CD4-positive, alpha-beta T cell treated with Interferon alpha-2 for 1 hour (primary cell): ENCODE data around the gene NMUR2.

ENCODE experiments used
- DNase-seq, 2 donors: peaks; one replicate each; pipeline ENCODE4 v3.0.0-alpha.2; 2020 to 2022

Gene NMUR2

GRCh38 chr5:152405145-152405544 lies at the start of gene NMUR2:
TSS of gene NMUR2 (minus strand) at chr5:152405279. CDS start at chr5:152405113, 166 bp downstream.
- no peak for DNase-seq

GRCh38 chr5:152443935-152444334 lies 38.9 kb upstream of the NMUR2 start:
- no peak for DNase-seq

- DNase-seq, result no peak
Observed at GRCh38 chr5:152439791-152440190, 34.7 kb upstream of the NMUR2 start.

GRCh38 chr5:152437866-152438265 lies 32.8 kb upstream of the NMUR2 start:
- DNase-seq, result no peak

GRCh38 chr5:152427721-152428120 lies 22.6 kb upstream of the NMUR2 start:
- DNase-seq, result no peak

- DNase-seq, result no peak
Observed at GRCh38 chr5:152425083-152425482, 20.0 kb upstream of the NMUR2 start.

- DNase-seq, result no peak
Observed at GRCh38 chr5:152424501-152424900, 19.4 kb upstream of the NMUR2 start.

- DNase-seq, result no peak
Observed at GRCh38 chr5:152422081-152422480, 17.0 kb upstream of the NMUR2 start.

- DNase-seq, result no peak
Observed at GRCh38 chr5:152412129-152412528, 7.0 kb upstream of the NMUR2 start.

- no peak for DNase-seq
Observed at GRCh38 chr5:152406082-152406481, 1.0 kb upstream of the NMUR2 start.

GRCh38 chr5:152404494-152404893 lies 585 bp downstream of the NMUR2 start:
- DNase-seq, result no peak

GRCh38 chr5:152403046-152403445 lies 2.0 kb downstream of the NMUR2 start:
- no peak for DNase-seq

GRCh38 chr5:152400846-152401245 lies 4.2 kb downstream of the NMUR2 start:
- no peak for DNase-seq

- DNase-seq, result no peak
Observed at GRCh38 chr5:152397581-152397980, 7.5 kb downstream of the NMUR2 start.

GRCh38 chr5:152393441-152393840 lies 11.6 kb downstream of the NMUR2 start:
- DNase-seq, result no peak

GRCh38 chr5:152389208-152389849 lies 15.8 kb downstream of the NMUR2 start:
- no peak for DNase-seq

- no peak for DNase-seq
Observed at GRCh38 chr5:152388610-152389009, 16.5 kb downstream of the NMUR2 start.

GRCh38 chr5:152380415-152381123 lies 24.5 kb downstream of the NMUR2 start:
- DNase-seq, result no peak

GRCh38 chr5:152379331-152379730 lies 25.7 kb downstream of the NMUR2 start:
- no peak for DNase-seq

- DNase-seq, result no peak
Observed at GRCh38 chr5:152378730-152379129, 26.3 kb downstream of the NMUR2 start.

- DNase-seq, result no peak
Observed at GRCh38 chr5:152376886-152377285, 28.2 kb downstream of the NMUR2 start.

GRCh38 chr5:152374711-152375275 lies 30.3 kb downstream of the NMUR2 start:
- no peak for DNase-seq

GRCh38 chr5:152372875-152373274 lies 32.2 kb downstream of the NMUR2 start:
- DNase-seq, result no peak

- no peak for DNase-seq
Observed at GRCh38 chr5:152369298-152369697, 35.8 kb downstream of the NMUR2 start.
